Thyroid gland (tissue), 4 donors: ENCODE data around the gene CEP152.

Source experiments
- POLR2A ChIP-seq, 2 donors: fragments of 450-650 bp; IDR thresholded peaks; one replicate each; pipeline ENCODE4 v1.6.1; 2017; ENCODE audit warnings: antibody characterized with exemption in 2 of 2, mild to moderate bottlenecking in 2 of 2, moderate library complexity in 1 of 2
- TF ChIP-seq, protein P1 (sequence below), 6 experiments: fragments of 200-600 bp in 3 of 6; fragments of 450-650 bp in 3 of 6; sonication (generic) in 3 of 6; IDR thresholded peaks; one replicate each; pipeline ENCODE4 v1.5.1; 2016 to 2019; ENCODE audit warnings: antibody characterized with exemption in 6 of 6, mild to moderate bottlenecking in 2 of 6, inconsistent platforms in 1 of 6, moderate library complexity in 1 of 6

- TF ChIP-seq, protein P1, sequence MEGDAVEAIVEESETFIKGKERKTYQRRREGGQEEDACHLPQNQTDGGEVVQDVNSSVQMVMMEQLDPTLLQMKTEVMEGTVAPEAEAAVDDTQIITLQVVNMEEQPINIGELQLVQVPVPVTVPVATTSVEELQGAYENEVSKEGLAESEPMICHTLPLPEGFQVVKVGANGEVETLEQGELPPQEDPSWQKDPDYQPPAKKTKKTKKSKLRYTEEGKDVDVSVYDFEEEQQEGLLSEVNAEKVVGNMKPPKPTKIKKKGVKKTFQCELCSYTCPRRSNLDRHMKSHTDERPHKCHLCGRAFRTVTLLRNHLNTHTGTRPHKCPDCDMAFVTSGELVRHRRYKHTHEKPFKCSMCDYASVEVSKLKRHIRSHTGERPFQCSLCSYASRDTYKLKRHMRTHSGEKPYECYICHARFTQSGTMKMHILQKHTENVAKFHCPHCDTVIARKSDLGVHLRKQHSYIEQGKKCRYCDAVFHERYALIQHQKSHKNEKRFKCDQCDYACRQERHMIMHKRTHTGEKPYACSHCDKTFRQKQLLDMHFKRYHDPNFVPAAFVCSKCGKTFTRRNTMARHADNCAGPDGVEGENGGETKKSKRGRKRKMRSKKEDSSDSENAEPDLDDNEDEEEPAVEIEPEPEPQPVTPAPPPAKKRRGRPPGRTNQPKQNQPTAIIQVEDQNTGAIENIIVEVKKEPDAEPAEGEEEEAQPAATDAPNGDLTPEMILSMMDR (IDR thresholded peaks at IDR 0.05) = no peak
- no peak for TF ChIP-seq POLR2A (IDR thresholded peaks at IDR 0.05)
These were observed 47.5 kb upstream of the CEP152 start for GRCh38 chr15:48858401-48858800.
